C4-2B (cell line): ENCODE results near the gene PFKFB3.

Experiments
- ZFX ChIP-seq: fragments of 450-650 bp; IDR thresholded peaks from 2 replicates; pipeline ENCODE4 v1.6.1; 2017
- TF ChIP-seq, protein P1 (sequence below): fragments of 450-650 bp; conservative IDR thresholded peaks from 2 replicates; pipeline ENCODE4 v1.5.1; 2017; ENCODE audit warnings: mild to moderate bottlenecking

DNA sequence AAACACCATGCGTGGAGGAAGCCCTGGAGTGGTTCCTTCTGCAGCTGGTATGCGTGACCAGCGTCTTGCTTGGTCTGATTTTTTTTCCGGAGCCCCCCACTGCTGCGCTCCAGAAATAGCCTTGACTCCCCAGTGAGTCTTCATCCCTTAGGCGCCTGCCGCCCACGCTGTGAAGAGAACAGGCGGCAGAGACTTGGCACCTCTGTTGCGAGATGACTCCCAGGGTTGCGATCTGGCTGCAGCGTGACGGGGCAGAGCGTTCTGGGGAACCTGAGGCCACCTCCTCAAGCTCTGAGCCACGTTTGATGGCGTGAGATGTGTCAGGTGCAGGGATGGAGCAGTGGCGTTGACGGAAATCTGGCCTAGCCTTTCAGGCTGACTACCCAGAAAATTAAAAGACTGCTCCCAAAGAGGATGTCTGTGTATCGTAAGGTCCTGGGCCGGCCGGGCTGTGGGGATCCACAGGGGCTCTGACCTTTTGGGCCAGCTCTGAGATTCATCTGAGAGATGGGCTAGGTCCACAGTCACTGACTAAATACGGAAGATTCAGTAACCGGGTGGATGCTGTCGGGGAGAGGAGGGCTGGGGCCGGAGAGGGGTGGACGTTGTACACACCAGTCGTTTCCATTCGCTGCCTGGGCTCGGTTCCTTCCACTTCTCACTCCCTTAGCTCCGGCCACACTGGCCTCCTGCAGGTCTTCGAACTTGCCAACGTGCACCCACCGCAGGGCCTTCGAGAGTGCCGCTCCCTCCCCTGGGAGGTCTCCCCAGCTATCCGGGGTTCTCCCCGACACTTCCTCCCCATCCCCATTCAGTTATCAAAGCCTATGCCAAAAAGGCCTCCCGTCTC lies 33.8 kb downstream of the PFKFB3 start:
- TF ChIP-seq, protein P1, sequence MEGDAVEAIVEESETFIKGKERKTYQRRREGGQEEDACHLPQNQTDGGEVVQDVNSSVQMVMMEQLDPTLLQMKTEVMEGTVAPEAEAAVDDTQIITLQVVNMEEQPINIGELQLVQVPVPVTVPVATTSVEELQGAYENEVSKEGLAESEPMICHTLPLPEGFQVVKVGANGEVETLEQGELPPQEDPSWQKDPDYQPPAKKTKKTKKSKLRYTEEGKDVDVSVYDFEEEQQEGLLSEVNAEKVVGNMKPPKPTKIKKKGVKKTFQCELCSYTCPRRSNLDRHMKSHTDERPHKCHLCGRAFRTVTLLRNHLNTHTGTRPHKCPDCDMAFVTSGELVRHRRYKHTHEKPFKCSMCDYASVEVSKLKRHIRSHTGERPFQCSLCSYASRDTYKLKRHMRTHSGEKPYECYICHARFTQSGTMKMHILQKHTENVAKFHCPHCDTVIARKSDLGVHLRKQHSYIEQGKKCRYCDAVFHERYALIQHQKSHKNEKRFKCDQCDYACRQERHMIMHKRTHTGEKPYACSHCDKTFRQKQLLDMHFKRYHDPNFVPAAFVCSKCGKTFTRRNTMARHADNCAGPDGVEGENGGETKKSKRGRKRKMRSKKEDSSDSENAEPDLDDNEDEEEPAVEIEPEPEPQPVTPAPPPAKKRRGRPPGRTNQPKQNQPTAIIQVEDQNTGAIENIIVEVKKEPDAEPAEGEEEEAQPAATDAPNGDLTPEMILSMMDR = no peak
- TF ChIP-seq ZFX = no peak
